Neural progenitor cell (in vitro differentiated cells): ENCODE results near the gene RNF144A. TPM values are rescaled to one million over a fixed set of nuclear protein-coding genes. Genes with fewer than 3 reads are reported as not detected.

Experiments used
- DNase-seq: peaks from one replicate; pipeline ENCODE4 v3.0.0-alpha.2; 2016; ENCODE audit warnings: low spot score
- H2AFZ ChIP-seq: fragments of 200-600 bp; sonication (generic); replicated peaks from 2 replicates; pipeline ENCODE4 v1.6.1; 2016; ENCODE audit warnings: antibody characterized with exemption
- H3F3A ChIP-seq: fragments of 200-600 bp; sonication (generic); 2 replicates; pipeline ENCODE4 v1.6.1; 2016; ENCODE audit warnings: antibody characterized with exemption, low read depth
- H3K27ac ChIP-seq: fragments of 200-600 bp; sonication (generic); 2 replicates; pipeline ENCODE4 v1.5.1; 2016; ENCODE audit warnings: mild to moderate bottlenecking
- H3K27me3 ChIP-seq: fragments of 200-600 bp; sonication (generic); 2 replicates; pipeline ENCODE4 v1.6.1; 2016; ENCODE audit warnings: mild to moderate bottlenecking, moderate library complexity
- H3K36me3 ChIP-seq: fragments of 200-600 bp; sonication (generic); 2 replicates; pipeline ENCODE4 v1.5.1; 2016
- H3K4me1 ChIP-seq: fragments of 200-600 bp; sonication (generic); 2 replicates; pipeline ENCODE4 v1.6.1; 2016; ENCODE audit warnings: mixed run types
- H3K4me2 ChIP-seq: fragments of 200-600 bp; sonication (generic); 2 replicates; pipeline ENCODE4 v1.6.1; 2016
- H3K4me3 ChIP-seq: fragments of 200-600 bp; sonication (generic); 2 replicates; pipeline ENCODE4 v1.5.1; 2016
- H3K79me2 ChIP-seq: fragments of 200-600 bp; sonication (generic); 2 replicates; pipeline ENCODE4 v1.6.1; 2016; ENCODE audit warnings: low read depth
- H3K9ac ChIP-seq: fragments of 200-600 bp; sonication (generic); 2 replicates; pipeline ENCODE4 v1.6.1; 2016
- H3K9me3 ChIP-seq: fragments of 200-600 bp; sonication (generic); 2 replicates; pipeline ENCODE4 v1.5.1; 2016; ENCODE audit warnings: low read depth
- H4K20me1 ChIP-seq: fragments of 200-600 bp; sonication (generic); 2 replicates; pipeline ENCODE4 v1.6.1; 2016; ENCODE audit warnings: low read depth
- H3K27ac Mint-ChIP-seq: 3 replicates; pipeline ENCODE4 v1.8.0; 2021; ENCODE audit warnings: mixed read lengths
- H3K27me3 Mint-ChIP-seq: 2 replicates; pipeline ENCODE4 v1.8.0; 2022; ENCODE audit warnings: low read depth, mild to moderate bottlenecking, inconsistent platforms, moderate library complexity, mixed read lengths; ENCODE audit not compliant: insufficient read depth
- H3K36me3 Mint-ChIP-seq: 3 replicates; pipeline ENCODE4 v1.8.0; 2021; ENCODE audit warnings: mixed read lengths
- H3K4me1 Mint-ChIP-seq: 3 replicates; pipeline ENCODE4 v1.8.0; 2021; ENCODE audit warnings: mixed read lengths
- H3K4me3 Mint-ChIP-seq: 3 replicates; pipeline ENCODE4 v1.8.0; 2021; ENCODE audit warnings: mild to moderate bottlenecking, moderate library complexity, mixed read lengths
- H3K9me3 Mint-ChIP-seq: 3 replicates; pipeline ENCODE4 v1.8.0; 2020; ENCODE audit warnings: mixed read lengths
- EZH2 ChIP-seq: fragments of 200-600 bp; sonication (generic); IDR thresholded peaks from 2 replicates; pipeline ENCODE4 v1.6.1; 2017; ENCODE audit warnings: antibody characterized with exemption, mild to moderate bottlenecking, moderate library complexity
- EZH2phosphoT487 ChIP-seq: fragments of 200-600 bp; sonication (generic); IDR thresholded peaks from 2 replicates; pipeline ENCODE4 v1.6.1; 2017; ENCODE audit warnings: antibody characterized with exemption
- total RNA-seq: library from RNA; depleted of rRNA; stranded (reverse); fragments of >200 nt; gene quantifications from 2 replicates; pipeline ENCODE4 v1.2.3, GENCODE V29; 2015; ENCODE audit warnings: low replicate concordance
- TF ChIP-seq, protein P1 (sequence below): fragments of 200-600 bp; sonication (generic); IDR thresholded peaks from 2 replicates; pipeline ENCODE4 v1.5.1; 2017; ENCODE audit warnings: antibody characterized with exemption, mild to moderate bottlenecking

RNF144A gene
- total RNA-seq, 1 donor from 2014 or later: 32.0 TPM

GRCh38 chr2:7071154-7071553, 153.9 kb downstream of the RNF144A start:
- no peak overlapping the region for H3K4me3 Mint-ChIP-seq
- no peaks in the 10 kb centered on the region for H3K9me3 Mint-ChIP-seq
- peaks cover 2% of the 10 kb centered on the region for H3K27me3 Mint-ChIP-seq
- H3K4me3 ChIP-seq: no peak overlapping the region
- H3K9ac ChIP-seq: no peak overlapping the region
- H3K79me2 ChIP-seq: no peaks in the 10 kb centered on the region
- peaks cover 16% of the 10 kb centered on the region for H3K36me3 Mint-ChIP-seq
- H4K20me1 ChIP-seq: no peaks in the 10 kb centered on the region
- H3K36me3 ChIP-seq: no peaks in the 10 kb centered on the region
- no peak overlapping the region for H2AFZ ChIP-seq
- no peaks in the 10 kb centered on the region for H3K4me1 Mint-ChIP-seq
- no peak overlapping the region for H3K4me2 ChIP-seq
- no peaks in the 10 kb centered on the region for H3K4me1 ChIP-seq
- TF ChIP-seq EZH2phosphoT487 (no peak), EZH2 (no peak)
- TF ChIP-seq, protein P1, sequence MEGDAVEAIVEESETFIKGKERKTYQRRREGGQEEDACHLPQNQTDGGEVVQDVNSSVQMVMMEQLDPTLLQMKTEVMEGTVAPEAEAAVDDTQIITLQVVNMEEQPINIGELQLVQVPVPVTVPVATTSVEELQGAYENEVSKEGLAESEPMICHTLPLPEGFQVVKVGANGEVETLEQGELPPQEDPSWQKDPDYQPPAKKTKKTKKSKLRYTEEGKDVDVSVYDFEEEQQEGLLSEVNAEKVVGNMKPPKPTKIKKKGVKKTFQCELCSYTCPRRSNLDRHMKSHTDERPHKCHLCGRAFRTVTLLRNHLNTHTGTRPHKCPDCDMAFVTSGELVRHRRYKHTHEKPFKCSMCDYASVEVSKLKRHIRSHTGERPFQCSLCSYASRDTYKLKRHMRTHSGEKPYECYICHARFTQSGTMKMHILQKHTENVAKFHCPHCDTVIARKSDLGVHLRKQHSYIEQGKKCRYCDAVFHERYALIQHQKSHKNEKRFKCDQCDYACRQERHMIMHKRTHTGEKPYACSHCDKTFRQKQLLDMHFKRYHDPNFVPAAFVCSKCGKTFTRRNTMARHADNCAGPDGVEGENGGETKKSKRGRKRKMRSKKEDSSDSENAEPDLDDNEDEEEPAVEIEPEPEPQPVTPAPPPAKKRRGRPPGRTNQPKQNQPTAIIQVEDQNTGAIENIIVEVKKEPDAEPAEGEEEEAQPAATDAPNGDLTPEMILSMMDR: no peak
- no peak overlapping the region for H3K27ac ChIP-seq
- no peaks in the 10 kb centered on the region for H3F3A ChIP-seq
- no peaks in the 10 kb centered on the region for H3K27me3 ChIP-seq
- no peak for DNase-seq
- no peak overlapping the region for H3K27ac Mint-ChIP-seq
- no peaks in the 10 kb centered on the region for H3K9me3 ChIP-seq

DNA sequence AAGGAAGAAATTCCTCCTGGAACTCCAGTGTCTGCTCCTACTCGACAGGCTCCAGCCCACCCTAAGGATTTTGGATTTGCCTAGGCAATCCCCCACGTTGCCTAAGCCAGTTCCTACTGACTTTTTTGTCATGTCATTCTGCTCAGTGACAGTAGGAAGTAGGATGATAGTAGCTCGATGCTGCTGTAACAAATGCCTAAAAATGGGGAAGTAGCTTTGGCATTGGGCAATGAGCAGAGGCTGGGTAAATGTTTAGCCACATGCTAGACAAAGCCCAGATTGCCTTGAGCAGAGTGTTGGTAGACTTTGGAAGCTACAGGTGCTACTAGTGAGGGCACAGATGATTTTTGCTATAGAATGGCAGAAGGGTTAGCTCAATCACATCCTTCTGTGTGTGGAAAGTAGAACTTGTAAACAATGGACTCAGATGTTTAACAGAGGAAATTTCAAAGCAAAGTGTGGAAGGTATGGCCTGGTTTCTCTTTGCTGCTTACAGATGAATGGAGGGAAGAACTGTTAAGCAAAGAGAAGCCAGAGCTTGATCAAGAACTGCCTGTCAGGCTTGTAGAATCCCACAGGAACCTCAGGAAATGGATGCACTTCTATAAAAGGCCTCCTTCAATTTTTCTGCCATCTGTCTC, 154.8 kb downstream of the RNF144A start:
- no peaks in the 10 kb centered on the region for H3K27me3 ChIP-seq
- no peaks in the 10 kb centered on the region for H3F3A ChIP-seq
- Mint-ChIP-seq H3K27me3 (peaks cover 2% of the 10 kb centered on the region), H3K27ac (no peak overlapping the region), H3K4me3 (no peak overlapping the region), H3K9me3 (no peaks in the 10 kb centered on the region), H3K4me1 (no peaks in the 10 kb centered on the region), H3K36me3 (peaks cover 16% of the 10 kb centered on the region)
- no peaks in the 10 kb centered on the region for H4K20me1 ChIP-seq
- no peak for DNase-seq
- H3K4me3 ChIP-seq: no peak overlapping the region
- no peak overlapping the region for H3K27ac ChIP-seq
- no peaks in the 10 kb centered on the region for H3K9me3 ChIP-seq
- H3K79me2 ChIP-seq: no peaks in the 10 kb centered on the region
- no peak for TF ChIP-seq EZH2phosphoT487
- TF ChIP-seq, protein P1: no peak
- no peak for TF ChIP-seq EZH2
- no peak overlapping the region for H3K4me2 ChIP-seq
- H3K4me1 ChIP-seq: no peaks in the 10 kb centered on the region
- no peaks in the 10 kb centered on the region for H3K36me3 ChIP-seq
- no peak overlapping the region for H2AFZ ChIP-seq
- H3K9ac ChIP-seq: no peak overlapping the region

DNA sequence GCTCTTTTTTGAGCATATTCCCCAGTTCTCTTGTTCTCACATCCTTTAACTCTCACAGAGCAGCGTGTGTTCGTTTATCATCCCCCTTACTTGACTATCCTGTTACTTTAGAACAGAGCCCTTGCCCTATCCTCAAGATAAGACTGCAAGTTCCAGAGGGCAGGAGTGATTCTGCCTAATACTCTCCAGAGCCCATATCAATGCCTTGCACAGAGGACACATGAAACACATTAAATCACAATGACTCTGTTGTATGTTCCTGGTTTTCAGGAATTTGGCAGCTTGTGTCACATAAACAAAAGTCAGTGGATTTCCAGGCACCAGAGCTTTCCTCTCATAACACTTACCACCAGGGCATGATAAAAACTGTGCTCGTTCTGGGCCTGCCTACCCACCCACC, 156.7 kb downstream of the RNF144A start:
- no peaks in the 10 kb centered on the region for H3K79me2 ChIP-seq
- no peaks in the 10 kb centered on the region for H3K9me3 ChIP-seq
- Mint-ChIP-seq H3K27me3 (peaks cover 2% of the 10 kb centered on the region), H3K4me1 (no peaks in the 10 kb centered on the region), H3K36me3 (peaks cover 16% of the 10 kb centered on the region), H3K4me3 (no peak overlapping the region), H3K27ac (no peak overlapping the region), H3K9me3 (no peaks in the 10 kb centered on the region)
- H3K36me3 ChIP-seq: no peaks in the 10 kb centered on the region
- H3K27ac ChIP-seq: no peak overlapping the region
- no peaks in the 10 kb centered on the region for H3F3A ChIP-seq
- no peak overlapping the region for H3K4me3 ChIP-seq
- no peak for DNase-seq
- no peaks in the 10 kb centered on the region for H3K27me3 ChIP-seq
- no peaks in the 10 kb centered on the region for H3K4me1 ChIP-seq
- H3K4me2 ChIP-seq: no peak overlapping the region
- H3K9ac ChIP-seq: no peak overlapping the region
- TF ChIP-seq EZH2phosphoT487: no peak
- TF ChIP-seq, protein P1: no peak
- no peak for TF ChIP-seq EZH2
- H2AFZ ChIP-seq: no peak overlapping the region
- H4K20me1 ChIP-seq: no peaks in the 10 kb centered on the region
